Neural cell (in vitro differentiated cells): ENCODE data around the gene SPTSSB. TPM values are rescaled to one million over a fixed set of nuclear protein-coding genes. Genes with fewer than 3 reads are reported as not detected.

Experiments
- H2AFZ ChIP-seq: fragments of 200-600, 300-800 bp; sonication (generic), shearing (Covaris generic); 2 replicates; pipeline ENCODE4 v1.6.0; 2014; ENCODE audit warnings: low read depth, mild to moderate bottlenecking, antibody characterized with exemption, low read length, moderate library complexity
- H3F3A ChIP-seq: fragments of 200-600 bp; shearing (Covaris generic); 2 replicates; pipeline ENCODE4 v1.6.1; 2016; ENCODE audit warnings: mild to moderate bottlenecking, moderate library complexity, mixed read lengths, antibody characterized with exemption, low read length; ENCODE audit not compliant: insufficient read depth, poor library complexity, severe bottlenecking
- H3K27ac ChIP-seq: fragments of 200-600, 300-800 bp; sonication (generic), shearing (Covaris generic); 2 replicates; pipeline ENCODE4 v1.5.1; 2014; ENCODE audit warnings: mild to moderate bottlenecking, low read length, moderate library complexity
- H3K27me3 ChIP-seq: fragments of 300-800, 200-600 bp; sonication (generic), shearing (Covaris generic); 2 replicates; pipeline ENCODE4 v1.6.0; 2014; ENCODE audit warnings: mild to moderate bottlenecking, low read depth, low read length, moderate library complexity; ENCODE audit not compliant: insufficient read depth
- H3K36me3 ChIP-seq: fragments of 300-800, 200-600 bp; sonication (generic), shearing (Covaris generic); 2 replicates; pipeline ENCODE4 v1.5.1; 2014; ENCODE audit warnings: mild to moderate bottlenecking, antibody characterized with exemption, low read length, moderate library complexity; ENCODE audit not compliant: insufficient read depth
- H3K4me2 ChIP-seq: fragments of 300-800, 200-600 bp; sonication (generic), shearing (Covaris generic); 2 replicates; pipeline ENCODE4 v1.6.0; 2014; ENCODE audit warnings: mild to moderate bottlenecking, low read length
- H3K4me3 ChIP-seq: fragments of 300-800, 200-600 bp; sonication (generic), shearing (Covaris generic); 2 replicates; pipeline ENCODE4 v1.5.1; 2014; ENCODE audit warnings: mild to moderate bottlenecking, low read length, moderate library complexity
- H3K79me2 ChIP-seq: fragments of 200-600 bp; shearing (Covaris generic); replicated peaks from 2 replicates; pipeline ENCODE4 v1.6.0; 2014; ENCODE audit warnings: mild to moderate bottlenecking, low read length, moderate library complexity; ENCODE audit not compliant: insufficient read depth
- H3K9ac ChIP-seq: fragments of 300-800, 200-600 bp; sonication (generic), shearing (Covaris generic); 2 replicates; pipeline ENCODE4 v1.6.1; 2016; ENCODE audit warnings: mild to moderate bottlenecking, low read length, mixed read lengths
- H3K9me2 ChIP-seq: fragments of 200-600 bp; shearing (Covaris generic); 2 replicates; pipeline ENCODE4 v1.6.1; 2016; ENCODE audit warnings: mild to moderate bottlenecking, low read length, mixed read lengths; ENCODE audit not compliant: insufficient read depth
- H3K9me3 ChIP-seq: fragments of 200-600, 300-800 bp; sonication (generic), shearing (Covaris generic); 2 replicates; pipeline ENCODE4 v1.6.1; 2016; ENCODE audit warnings: mild to moderate bottlenecking, mixed run types, low read length, moderate library complexity, mixed read lengths
- H4K20me1 ChIP-seq: fragments of 200-600 bp; shearing (Covaris generic); 2 replicates; pipeline ENCODE4 v1.6.1; 2016; ENCODE audit warnings: mild to moderate bottlenecking, mixed run types; ENCODE audit not compliant: insufficient read depth
- CTCF ChIP-seq: fragments of 450-650 bp; IDR thresholded peaks from 2 replicates; pipeline ENCODE4 v1.5.1; 2014; ENCODE audit warnings: antibody characterized with exemption, mild to moderate bottlenecking, moderate library complexity; ENCODE audit not compliant: poor library complexity, severe bottlenecking
- EP300 ChIP-seq: fragments of 450-650 bp; conservative IDR thresholded peaks from 2 replicates; pipeline ENCODE4 v1.6.1; 2014; ENCODE audit warnings: antibody characterized with exemption, mild to moderate bottlenecking, moderate library complexity; ENCODE audit not compliant: poor library complexity, severe bottlenecking
- EZH2 ChIP-seq: fragments of 200-600, 300-800 bp; shearing (Covaris generic), sonication (generic); IDR thresholded peaks from 2 replicates; pipeline ENCODE4 v1.6.1; 2014; ENCODE audit warnings: antibody characterized with exemption, low read length, borderline replicate concordance, mild to moderate bottlenecking; ENCODE audit not compliant: insufficient read depth, poor library complexity, severe bottlenecking
- MXI1 ChIP-seq: fragments of 450-650 bp; conservative IDR thresholded peaks from 2 replicates; pipeline ENCODE4 v1.6.1; 2014; ENCODE audit warnings: antibody characterized with exemption, mild to moderate bottlenecking; ENCODE audit not compliant: poor library complexity, severe bottlenecking
- POLR2AphosphoS5 ChIP-seq: IDR thresholded peaks from 2 replicates; pipeline ENCODE4 v1.6.1; 2012
- RAD21 ChIP-seq: fragments of 450-650 bp; conservative IDR thresholded peaks from 2 replicates; pipeline ENCODE4 v1.6.1; 2014; ENCODE audit warnings: antibody characterized with exemption, mild to moderate bottlenecking, moderate library complexity
- REST ChIP-seq: IDR thresholded peaks from 2 replicates; pipeline ENCODE4 v1.6.1; 2012; ENCODE audit warnings: borderline replicate concordance
- SMC3 ChIP-seq: fragments of 450-650 bp; conservative IDR thresholded peaks from 2 replicates; pipeline ENCODE4 v1.6.1; 2014; ENCODE audit warnings: antibody characterized with exemption, mild to moderate bottlenecking, moderate library complexity; ENCODE audit not compliant: poor library complexity
- TAF1 ChIP-seq: IDR thresholded peaks from 2 replicates; pipeline ENCODE4 v1.6.1; 2012; ENCODE audit warnings: low read depth
- polyA plus RNA-seq: library from polyadenylated mRNA; depleted of rRNA; stranded (reverse); fragments of >200 nt; gene quantifications from 2 replicates; pipeline ENCODE4 v1.2.3, GENCODE V29; 2014

Gene SPTSSB
- polyA plus RNA-seq, 1 donor from 2014 or later: 0.71 TPM

DNA sequence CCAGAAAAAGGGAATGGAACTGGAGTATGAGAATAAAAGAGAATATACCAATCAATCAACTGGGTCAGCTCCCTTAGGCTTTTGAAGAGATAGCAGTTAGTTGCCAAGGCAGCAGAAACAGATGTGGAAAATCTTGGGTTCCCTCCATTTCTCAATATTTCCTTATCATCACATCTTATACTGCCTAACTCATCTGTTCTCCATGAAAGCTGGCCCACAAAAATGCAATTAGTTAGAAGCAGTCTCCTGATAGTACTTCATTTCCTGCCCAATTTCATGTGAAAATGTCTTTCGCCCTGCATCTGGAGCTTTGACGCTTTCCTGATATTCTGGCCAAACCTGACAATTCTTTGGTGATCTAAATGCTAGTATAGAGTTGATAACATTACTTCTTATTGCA lies 30.1 kb upstream of the SPTSSB start:
- Histone ChIP-seq H4K20me1 (no peaks in the 10 kb centered on the region), H3K9ac (no peak overlapping the region), H3K4me2 (no peak overlapping the region), H3F3A (no peaks in the 10 kb centered on the region), H3K36me3 (no peaks in the 10 kb centered on the region), H2AFZ (no peak overlapping the region), H3K79me2 (no peaks in the 10 kb centered on the region), H3K9me3 (no peaks in the 10 kb centered on the region), H3K4me3 (no peak overlapping the region), H3K9me2 (no peaks in the 10 kb centered on the region), H3K27ac (no peak overlapping the region), H3K27me3 (no peaks in the 10 kb centered on the region)
- TF ChIP-seq EP300 (no peak), TAF1 (no peak), POLR2AphosphoS5 (no peak), MXI1 (no peak), SMC3 (no peak), RAD21 (no peak), EZH2 (no peak), REST (no peak), CTCF (no peak)

DNA sequence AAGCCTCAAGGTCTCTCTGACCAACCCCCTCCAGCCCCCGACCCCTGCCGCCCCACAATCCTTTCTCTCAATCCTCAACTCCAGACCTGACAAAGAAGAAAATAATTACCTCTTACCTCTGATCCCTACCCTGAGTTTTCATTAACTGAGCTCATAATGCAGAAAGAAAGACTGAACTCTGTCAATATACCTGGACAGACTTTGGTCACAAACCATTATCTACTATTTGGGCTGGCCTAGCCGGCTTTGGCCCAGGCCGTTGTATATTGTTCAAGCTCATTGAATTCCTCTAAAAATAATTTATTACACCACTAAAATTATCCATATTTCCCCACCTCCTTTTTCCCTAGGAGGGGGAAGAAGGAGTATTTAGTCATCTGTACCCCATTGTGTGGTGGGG lies 29.3 kb upstream of the SPTSSB start:
- H3F3A ChIP-seq: no peaks in the 10 kb centered on the region
- TF ChIP-seq EZH2: no peak
- TF ChIP-seq TAF1: no peak
- TF ChIP-seq MXI1: no peak
- TF ChIP-seq EP300: no peak
- no peak for TF ChIP-seq RAD21
- no peak for TF ChIP-seq POLR2AphosphoS5
- no peak for TF ChIP-seq SMC3
- no peak for TF ChIP-seq REST
- TF ChIP-seq CTCF: no peak
- no peak overlapping the region for H3K9ac ChIP-seq
- no peaks in the 10 kb centered on the region for H3K9me3 ChIP-seq
- no peak overlapping the region for H3K4me2 ChIP-seq
- H3K27me3 ChIP-seq: no peaks in the 10 kb centered on the region
- no peak overlapping the region for H3K27ac ChIP-seq
- no peaks in the 10 kb centered on the region for H3K36me3 ChIP-seq
- no peak overlapping the region for H3K4me3 ChIP-seq
- H3K9me2 ChIP-seq: no peaks in the 10 kb centered on the region
- H3K79me2 ChIP-seq: no peaks in the 10 kb centered on the region
- no peak overlapping the region for H2AFZ ChIP-seq
- H4K20me1 ChIP-seq: no peaks in the 10 kb centered on the region
